GM19455 (cell line): ENCODE results near the gene FTO.

Source experiments
- ATAC-seq: cut with Tn5 transposase; IDR thresholded peaks from one replicate; pipeline ENCODE4 v1.9.1; 2021; ENCODE audit not compliant: unreplicated experiment

The FTO gene

DNA sequence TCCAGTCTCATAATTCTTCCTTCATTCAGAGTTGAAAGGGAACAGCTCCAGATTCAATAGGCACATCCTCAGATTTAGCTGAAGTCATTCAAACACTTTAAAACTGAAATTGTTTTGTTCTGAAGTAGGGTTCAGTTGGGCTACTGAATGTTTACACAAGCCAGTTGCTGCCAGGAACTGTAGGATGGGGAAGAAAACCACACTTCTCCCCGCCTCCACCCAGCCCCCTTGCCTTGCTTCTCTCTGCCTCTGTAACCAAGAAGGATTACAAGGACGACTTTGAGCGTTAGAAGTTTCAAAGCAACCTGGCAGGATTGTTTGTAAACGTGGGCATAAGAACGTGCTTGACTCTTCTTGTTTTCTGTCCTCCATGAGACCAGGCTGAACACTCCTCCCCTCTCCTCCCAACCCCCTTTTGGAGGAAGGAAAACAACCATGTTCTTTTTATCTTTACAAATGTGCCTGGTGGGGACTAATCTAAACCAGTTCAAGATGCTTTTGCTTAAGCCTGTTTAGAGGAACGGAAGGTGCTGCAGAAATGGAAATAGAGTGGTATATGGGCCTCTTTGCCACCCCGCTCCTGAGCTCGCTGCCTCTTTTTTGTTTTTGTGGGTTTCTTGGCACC, 287.9 kb downstream of the FTO start:
- no peak for ATAC-seq

DNA sequence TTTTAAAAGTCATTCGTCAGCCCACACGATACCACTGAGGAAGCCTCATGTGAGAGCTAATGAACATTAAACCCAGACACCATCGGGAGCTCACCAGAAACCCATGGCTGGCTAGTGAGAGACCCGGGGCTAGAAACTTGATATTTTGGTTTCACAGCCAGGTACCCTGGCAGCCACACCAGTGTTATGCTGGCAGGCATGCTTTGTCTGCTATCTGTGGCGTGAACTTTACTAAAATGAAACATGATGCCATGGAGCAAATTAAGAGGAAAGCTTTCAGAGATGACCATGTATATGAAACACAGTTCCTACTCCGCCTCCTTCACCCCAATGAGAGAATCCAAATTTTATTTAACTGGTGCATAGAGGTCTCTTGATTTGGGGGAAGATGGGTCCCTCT, 291.4 kb downstream of the FTO start:
- no peak for ATAC-seq

GRCh38 chr16:53996961-53997360, 293.0 kb downstream of the FTO start:
- ATAC-seq: no peak

DNA sequence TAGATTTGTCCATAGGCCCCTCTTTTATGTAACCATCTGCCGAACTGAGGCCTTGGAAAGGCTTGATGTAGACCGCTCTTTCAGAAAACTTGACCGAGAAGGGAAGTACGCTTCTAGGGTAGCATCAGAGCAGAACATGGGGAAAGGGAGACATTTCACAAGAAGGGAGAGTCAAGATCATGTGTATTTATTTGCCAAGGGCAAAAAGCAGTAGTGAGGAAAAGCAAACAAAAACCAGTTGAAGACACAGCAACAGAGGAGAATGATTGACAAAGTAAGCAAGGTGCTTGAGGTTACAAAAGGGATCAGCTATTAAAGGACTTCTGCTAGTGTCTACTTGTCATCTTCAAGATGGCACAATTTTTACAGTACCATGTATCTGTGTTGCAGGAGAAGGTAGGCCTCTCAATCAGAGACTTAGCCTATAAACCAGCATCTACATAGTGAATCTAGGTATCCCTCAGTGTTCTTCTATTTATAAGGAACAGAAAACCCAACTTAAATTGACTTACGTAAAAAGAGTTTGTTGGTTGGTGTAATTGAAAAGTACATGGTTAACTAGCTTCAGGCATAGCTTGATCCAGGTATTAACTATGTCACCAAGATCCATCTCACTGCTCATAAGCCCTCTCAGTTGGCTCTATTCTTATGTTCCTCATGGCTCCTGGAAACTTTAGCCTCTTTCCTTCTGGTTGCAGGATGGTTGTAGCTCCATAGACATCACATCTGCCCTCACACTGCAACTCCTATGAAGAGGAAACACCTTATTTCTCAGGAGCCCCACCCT, 294.3 kb downstream of the FTO start:
- no peak for ATAC-seq

DNA sequence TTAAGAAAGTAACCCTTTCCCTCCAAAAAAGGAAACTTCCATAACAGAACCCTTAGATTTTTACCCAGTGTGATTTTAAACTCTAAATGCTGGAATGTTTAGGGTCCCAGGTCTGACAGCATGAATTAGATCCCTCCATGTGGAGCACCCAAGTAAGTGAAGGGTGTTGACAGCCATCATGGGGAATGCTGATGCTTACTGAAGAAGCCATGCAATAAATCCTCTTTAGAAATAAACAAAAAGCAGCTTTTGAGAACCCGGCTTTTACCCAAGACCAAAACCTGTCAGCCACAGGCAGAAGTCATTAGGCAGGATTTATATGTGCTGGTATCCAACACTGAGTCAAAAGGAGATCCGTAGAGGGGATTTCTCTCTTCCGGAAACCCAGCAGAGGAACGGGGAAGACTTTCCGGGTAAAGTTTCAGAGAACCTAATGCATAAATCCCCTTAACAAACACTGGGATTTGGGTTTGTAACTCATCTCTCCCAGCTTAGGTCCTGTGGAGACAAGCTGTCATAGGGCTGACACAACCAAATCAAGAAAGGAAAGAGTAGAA, 295.1 kb downstream of the FTO start:
- no peak for ATAC-seq

DNA sequence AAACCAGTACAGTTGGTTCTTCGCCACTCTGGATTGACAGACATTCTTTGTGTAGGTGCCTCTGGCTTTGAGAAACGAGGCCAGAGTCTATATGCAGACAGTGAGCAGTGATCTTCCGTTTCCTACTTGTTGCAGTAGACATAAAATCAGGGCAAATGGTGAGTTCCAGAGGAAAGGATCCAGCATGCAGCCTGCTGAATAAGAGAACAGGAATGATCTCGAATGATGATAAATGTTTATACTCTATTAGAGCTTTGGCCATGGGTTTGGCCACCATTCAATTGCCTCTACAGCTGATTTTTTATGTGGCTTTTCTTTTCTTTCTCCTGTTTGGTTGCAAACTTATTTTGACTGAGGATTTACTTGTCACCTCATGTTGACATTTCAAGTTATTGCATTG, 295.9 kb downstream of the FTO start:
- no peak for ATAC-seq

GRCh38 chr16:54000361-54000760, 296.4 kb downstream of the FTO start:
- no peak for ATAC-seq

DNA sequence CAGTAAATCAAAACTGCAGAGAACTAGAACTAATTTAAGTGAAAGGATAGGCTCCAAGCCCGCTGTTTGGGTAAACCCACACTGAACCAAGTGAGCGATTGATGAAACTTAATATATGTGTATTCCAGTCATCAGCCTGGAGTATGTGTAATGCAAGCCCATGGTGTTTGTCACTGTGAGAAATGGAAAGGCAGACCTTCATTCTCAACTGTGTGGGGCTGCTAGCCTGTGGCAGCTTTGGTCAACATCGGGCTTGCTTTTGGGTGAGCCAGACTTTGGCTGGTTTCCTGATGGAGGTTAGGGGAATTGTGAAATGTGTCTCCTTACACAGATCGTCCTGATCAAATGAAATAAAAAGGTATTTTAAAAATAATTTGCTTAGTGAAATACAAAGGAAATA, 302.7 kb downstream of the FTO start:
- no peak for ATAC-seq

DNA sequence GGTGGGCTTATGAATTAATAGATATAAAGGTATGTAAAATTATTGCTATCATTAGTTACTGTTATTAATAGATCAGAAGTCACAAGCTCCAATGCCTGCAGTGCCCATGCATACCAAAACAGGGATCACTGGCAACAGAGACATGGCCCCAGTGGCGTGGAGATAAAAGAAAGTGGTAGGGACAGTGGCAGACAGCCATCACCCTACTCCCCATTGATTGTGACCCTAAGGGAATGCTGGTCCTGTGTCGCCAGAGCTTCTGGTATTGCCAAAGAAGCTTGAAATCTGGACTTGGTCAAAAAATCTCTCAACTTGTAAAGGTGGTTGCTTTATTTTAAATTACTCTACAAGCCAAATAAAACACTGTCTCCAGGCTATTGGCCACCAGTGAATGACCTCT, 303.5 kb downstream of the FTO start:
- no peak for ATAC-seq

- ATAC-seq: no peak
These were observed 305.7 kb downstream of the FTO start for GRCh38 chr16:54009464-54010176.

GRCh38 chr16:54015147-54015546, 311.2 kb downstream of the FTO start:
- no peak for ATAC-seq

GRCh38 chr16:54022362-54022761, 318.4 kb downstream of the FTO start:
- no peak for ATAC-seq

- ATAC-seq: no peak
These were observed 322.5 kb downstream of the FTO start for GRCh38 chr16:54026456-54026855.

DNA sequence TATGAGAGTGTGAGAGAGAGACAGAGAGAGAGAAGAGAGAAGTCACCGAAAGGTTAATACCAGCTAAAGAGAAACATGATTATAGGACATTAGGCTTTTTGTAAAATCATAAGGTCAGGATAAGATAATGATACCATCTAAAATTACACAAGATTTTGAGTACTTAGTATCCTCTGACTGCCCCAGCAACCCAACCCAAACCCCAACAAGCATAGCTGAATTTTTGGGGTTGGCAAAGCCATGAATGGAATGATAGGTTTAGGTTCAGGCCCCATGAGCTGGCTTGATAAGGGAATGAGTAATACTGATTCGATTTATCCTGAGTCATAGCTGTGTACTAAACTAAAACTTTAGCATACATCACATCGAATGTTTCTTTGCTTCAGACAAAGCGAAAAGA, 323.1 kb downstream of the FTO start:
- no peak for ATAC-seq

DNA sequence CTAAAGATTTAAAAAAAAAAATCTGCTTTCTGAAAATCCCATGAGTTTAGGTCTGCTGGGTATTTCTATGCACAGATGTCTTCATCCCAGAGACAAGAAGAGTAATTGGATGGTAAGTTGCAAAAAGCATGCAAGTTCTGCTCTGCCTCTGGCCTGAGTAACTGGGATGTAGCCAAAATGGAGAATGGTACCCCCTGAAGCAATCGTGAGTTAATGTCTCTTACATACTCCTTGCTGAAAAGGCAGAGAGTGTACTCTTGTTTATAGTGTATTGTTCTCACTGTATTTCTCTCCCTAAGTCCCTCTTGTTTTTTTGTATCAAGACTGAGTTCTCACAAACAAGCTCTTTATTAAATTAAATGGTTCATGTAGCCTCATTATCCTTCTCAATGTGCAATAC, 323.6 kb downstream of the FTO start:
- no peak for ATAC-seq

GRCh38 chr16:54027995-54028394, 324.0 kb downstream of the FTO start:
- ATAC-seq: no peak

DNA sequence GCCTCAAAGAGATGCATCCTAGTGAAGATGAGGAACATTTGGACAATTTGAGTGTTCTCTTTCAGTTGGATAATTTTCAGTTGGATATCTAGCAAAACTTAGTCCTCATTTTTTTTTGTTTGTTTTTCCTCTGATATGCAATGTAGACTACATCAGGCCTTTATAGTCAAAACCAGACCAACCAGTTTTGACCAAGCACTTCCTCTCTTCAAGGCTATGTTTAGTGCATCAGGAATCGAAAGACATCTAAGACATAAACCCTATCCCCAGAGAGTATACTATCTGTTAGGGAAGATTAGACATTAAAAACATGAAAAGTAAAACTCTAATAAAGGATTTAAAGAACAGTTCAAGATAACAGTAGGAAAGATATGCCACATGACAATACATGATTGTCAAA, 326.5 kb downstream of the FTO start:
- ATAC-seq: no peak

DNA sequence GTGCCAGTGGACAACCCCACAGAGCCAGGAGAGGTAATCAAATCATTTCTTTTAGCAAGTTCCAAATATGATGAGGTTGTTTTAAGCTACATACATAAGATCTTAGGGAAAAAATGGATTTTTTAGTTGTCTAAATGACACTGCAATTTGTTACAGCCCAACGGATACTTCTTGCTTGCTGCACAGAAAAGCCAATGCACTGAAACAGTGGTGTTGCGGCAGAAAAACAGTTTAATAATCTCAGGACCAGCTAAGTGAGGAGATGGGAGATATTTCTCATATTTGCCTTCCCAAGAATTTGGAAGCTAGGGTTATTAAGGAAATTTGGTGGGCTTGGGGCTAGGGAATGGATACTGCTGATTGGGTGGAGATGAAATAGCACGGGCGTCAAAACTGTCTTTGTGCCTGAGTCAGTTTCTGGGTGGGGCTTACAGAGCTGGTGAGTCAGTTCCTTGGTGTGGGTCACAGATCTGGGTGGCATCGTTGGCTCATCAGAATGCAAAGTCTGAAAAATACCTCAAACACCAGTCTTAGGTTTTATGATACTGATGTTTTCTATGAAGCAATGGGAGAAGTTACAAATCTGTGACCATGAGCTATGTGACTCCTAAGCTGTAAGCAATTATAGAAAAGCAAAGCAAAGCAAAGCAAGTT, 327.3 kb downstream of the FTO start:
- ATAC-seq: no peak

DNA sequence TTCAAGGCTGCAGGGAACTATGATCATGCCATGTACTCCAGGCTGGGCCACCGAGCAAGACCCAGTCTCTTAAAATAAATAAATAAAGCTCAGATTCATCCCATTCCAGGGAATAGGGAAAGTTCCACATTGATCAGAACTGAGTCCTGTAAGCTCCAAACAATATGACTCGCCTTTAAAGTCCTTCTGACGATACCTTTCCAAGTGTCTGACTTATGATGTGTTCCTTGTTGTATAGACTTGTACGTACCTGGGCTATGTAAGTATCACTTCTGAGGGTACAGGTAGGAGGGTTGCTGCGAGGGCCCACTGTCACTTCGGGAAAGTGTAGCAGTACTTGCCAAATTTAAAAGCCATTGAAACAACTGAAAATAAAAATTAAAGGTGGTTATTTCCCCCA, 329.8 kb downstream of the FTO start:
- ATAC-seq: no peak

- ATAC-seq: no peak
These were observed 330.7 kb downstream of the FTO start for GRCh38 chr16:54034684-54035083.

GRCh38 chr16:54040480-54040879, 336.5 kb downstream of the FTO start:
- no peak for ATAC-seq
